ENCODE results near the gene ERBB4.

The ERBB4 gene

DNA sequence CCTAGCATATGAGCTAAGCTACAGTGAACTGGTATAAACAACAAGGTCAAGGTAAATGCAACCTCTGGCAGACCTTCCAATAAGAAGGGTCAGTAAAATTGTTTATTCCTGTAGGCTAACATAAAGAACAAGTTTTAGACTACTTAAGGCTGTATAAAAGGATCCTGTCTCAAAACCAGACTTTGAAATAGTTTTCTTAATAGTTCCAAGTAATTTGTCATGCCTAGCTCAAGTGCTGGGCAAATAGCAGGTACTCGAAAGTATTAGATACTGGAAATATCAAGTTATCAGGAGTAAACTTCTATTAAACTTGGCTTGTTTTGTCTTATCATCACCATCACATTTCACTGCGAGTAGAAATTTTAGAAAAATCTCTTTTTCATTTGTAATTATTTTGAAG, 1087.0 kb downstream of the ERBB4 start:
- no peak for DNase-seq (ENCODE audit: extremely low read depth in 1 of 2, low read depth in 1 of 2)

GRCh38 chr2:211449819-211450218, 1088.8 kb downstream of the ERBB4 start:
- no peak for DNase-seq (ENCODE audit: extremely low read depth in 1 of 2, low read depth in 1 of 2)

GRCh38 chr2:211447548-211447947, 1091.1 kb downstream of the ERBB4 start:
- no peak for DNase-seq (ENCODE audit: extremely low read depth in 1 of 2, low read depth in 1 of 2)

DNA sequence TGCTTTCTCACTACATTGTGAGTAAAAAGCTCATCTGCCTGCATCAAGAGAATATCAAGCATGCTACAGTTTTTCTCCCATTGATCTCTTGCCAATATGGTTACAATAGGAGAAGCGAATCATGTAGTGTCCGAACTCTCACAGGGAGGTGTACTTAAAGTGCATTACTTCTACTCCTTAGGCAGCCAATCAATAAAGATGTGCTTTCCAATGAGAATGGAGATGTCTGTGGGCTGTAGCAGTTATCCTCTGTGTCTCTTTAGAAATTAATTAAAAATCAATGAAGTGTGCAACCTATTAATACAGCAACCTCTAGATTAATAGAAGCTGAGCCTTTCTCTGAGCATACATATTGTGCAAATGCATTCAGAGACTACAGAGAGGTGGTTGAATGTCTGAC, 1098.5 kb downstream of the ERBB4 start:
- no peak for DNase-seq (ENCODE audit: extremely low read depth in 1 of 2, low read depth in 1 of 2)

DNA sequence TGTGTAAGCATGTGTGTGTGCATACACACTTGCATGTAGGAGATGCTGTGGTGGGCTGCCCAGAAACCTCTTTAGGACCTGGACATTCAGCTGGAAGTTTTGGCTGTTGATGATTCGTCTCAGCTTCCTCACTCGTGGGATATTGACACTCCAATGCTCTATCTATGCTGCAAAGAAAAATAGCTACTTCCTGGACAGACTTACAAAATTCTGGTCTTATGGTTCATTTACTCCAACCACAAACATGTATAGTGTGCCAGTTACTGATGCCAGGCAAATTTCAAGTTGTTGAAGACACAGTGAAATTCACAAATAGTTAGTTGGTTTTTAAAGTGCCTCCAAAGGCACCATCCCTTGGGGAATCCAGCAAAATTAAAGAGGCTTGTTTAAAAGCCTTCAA, 1099.6 kb downstream of the ERBB4 start:
- no peak for DNase-seq (ENCODE audit: extremely low read depth in 1 of 2, low read depth in 1 of 2)

GRCh38 chr2:211437396-211437795, 1101.2 kb downstream of the ERBB4 start:
- DNase-seq (ENCODE audit: extremely low read depth in 1 of 2, low read depth in 1 of 2), result no peak

- no peak for DNase-seq (ENCODE audit: extremely low read depth in 1 of 2, low read depth in 1 of 2)
Measured at GRCh38 chr2:211436182-211436581, 1102.4 kb downstream of the ERBB4 start.

- no peak for DNase-seq (ENCODE audit: extremely low read depth in 1 of 2, low read depth in 1 of 2)
Measured at GRCh38 chr2:211435331-211435730, 1103.3 kb downstream of the ERBB4 start.

DNA sequence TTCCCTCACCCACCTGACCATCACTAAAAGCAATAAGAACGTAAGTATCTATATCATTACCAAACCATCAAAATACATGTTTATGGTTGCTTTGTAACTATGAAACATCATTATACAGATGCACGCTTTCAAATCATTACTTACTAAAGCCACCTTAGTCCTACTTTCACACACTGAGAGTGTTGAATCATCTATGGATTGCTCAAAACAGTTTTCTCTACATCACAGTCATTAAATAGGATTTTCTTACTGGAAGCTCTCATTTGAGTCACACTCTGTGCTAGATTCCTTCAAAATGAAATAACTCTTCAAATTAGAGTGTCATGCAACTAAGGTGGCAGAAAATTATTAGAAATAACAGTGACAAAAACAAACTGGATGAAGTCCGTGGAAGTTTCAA, 1103.8 kb downstream of the ERBB4 start:
- DNase-seq (ENCODE audit: extremely low read depth in 1 of 2, low read depth in 1 of 2), result no peak

DNA sequence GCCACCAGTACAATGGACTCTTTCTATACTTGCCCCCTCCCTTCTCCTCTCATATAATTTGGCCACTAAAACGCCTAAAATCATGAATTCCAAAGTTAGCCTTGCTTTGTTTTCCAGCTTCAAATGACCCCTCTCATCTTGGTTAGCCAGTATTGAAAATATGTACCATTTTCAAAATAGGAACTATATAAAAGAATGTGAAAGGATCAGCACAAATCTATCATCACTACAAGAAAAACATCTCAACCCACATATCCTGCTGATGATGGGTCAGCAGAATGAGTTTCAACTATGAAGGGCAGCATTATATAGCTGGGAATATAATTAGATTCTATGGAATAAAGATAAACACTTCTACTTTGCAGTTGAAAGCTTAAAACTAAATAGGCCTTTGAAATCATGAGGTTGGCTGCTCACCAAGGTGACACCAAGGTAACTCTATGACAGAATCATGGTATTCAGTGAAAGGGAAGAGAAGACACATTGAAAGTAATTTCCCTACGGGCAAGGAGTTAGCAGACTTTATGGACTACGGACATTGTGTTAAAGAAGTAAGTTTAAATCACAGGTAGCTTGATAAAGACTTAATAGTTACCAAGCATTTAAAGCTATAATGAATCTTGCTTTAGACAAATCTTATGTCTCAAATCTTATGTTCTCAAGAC, 1109.2 kb downstream of the ERBB4 start:
- DNase-seq (ENCODE audit: extremely low read depth in 1 of 2, low read depth in 1 of 2), result no peak

DNA sequence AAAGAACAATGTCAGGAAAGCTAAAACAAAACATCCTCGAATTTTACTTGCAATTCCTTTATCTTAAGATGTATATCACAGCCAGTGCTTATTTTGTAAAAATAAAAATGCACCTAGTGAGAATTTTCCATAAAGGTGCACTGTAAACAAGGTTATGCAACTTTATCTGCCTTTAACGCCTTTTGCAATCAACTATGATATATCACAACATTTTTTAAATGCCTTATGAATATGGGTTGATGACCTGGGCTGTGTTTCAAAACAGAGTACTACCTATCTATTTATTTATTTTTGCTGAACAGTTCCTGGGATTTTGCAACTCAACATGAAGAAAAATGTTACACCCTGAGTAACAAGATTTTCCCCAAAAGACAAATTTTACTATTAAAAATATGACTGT, 1112.4 kb downstream of the ERBB4 start:
- DNase-seq (ENCODE audit: extremely low read depth in 1 of 2, low read depth in 1 of 2), result no peak

GRCh38 chr2:211423018-211423417, 1115.6 kb downstream of the ERBB4 start:
- DNase-seq (ENCODE audit: extremely low read depth in 1 of 2, low read depth in 1 of 2), result no peak

DNA sequence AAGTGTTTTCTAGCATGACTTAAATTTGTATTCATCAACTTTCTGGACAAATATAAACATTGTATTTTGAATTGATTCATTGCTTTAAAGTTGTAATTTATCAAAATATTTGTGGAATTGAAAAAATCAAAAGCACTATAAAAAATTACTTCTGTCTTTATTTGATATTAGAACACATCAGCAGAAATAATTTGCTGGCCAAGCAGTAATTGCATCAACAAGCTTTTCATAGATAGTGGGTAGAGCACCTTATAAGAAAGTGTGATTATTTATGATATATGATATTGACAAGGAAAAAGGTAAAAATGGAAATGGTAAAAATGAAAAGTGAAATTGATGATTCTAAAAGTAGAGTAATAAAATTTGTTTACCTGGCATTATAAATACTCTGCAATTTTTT, 1121.1 kb downstream of the ERBB4 start:
- no peak for DNase-seq (ENCODE audit: extremely low read depth in 1 of 2, low read depth in 1 of 2)

GRCh38 chr2:211416373-211416772, 1122.2 kb downstream of the ERBB4 start:
- DNase-seq (ENCODE audit: extremely low read depth in 1 of 2, low read depth in 1 of 2), result no peak

- no peak for DNase-seq (ENCODE audit: extremely low read depth in 1 of 2, low read depth in 1 of 2)
Measured at GRCh38 chr2:211413746-211414145, 1124.9 kb downstream of the ERBB4 start.

DNA sequence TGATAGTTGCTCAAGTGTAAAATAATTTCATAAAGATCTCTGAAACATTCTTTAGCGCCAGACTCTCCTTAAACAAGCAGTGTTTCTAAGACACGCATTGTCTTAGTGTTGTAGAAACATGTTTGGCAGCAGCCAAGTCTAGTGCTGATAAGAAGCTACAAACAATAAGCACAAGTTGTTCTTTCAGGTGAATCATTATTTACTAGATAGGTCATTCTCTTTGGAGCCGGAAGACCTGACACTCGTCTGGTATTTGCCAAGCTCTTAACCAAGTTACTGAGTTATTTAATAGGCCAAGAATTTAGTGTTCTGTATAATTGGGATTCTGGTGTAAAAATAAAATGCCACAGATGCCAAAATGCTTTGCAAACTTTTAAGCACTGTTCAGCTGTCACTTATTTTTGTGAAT, 1130.1 kb downstream of the ERBB4 start:
- no peak for DNase-seq (ENCODE audit: extremely low read depth in 1 of 2, low read depth in 1 of 2)

GRCh38 chr2:211407076-211407475, 1131.5 kb downstream of the ERBB4 start:
- DNase-seq (ENCODE audit: extremely low read depth in 1 of 2, low read depth in 1 of 2), result no peak

- DNase-seq (ENCODE audit: extremely low read depth in 1 of 2, low read depth in 1 of 2), result no peak
Measured at GRCh38 chr2:211405036-211405435, 1133.6 kb downstream of the ERBB4 start.

- DNase-seq (ENCODE audit: extremely low read depth in 1 of 2, low read depth in 1 of 2), result no peak
Measured at GRCh38 chr2:211404098-211404497, 1134.5 kb downstream of the ERBB4 start.

GRCh38 chr2:211401328-211401727, 1137.3 kb downstream of the ERBB4 start:
- DNase-seq (ENCODE audit: extremely low read depth in 1 of 2, low read depth in 1 of 2), result no peak

- DNase-seq (ENCODE audit: extremely low read depth in 1 of 2, low read depth in 1 of 2), result no peak
Measured at GRCh38 chr2:211397764-211398163, 1140.8 kb downstream of the ERBB4 start.

- DNase-seq (ENCODE audit: extremely low read depth in 1 of 2, low read depth in 1 of 2), result no peak
Measured at GRCh38 chr2:211396815-211397214, 1141.8 kb downstream of the ERBB4 start.

DNA sequence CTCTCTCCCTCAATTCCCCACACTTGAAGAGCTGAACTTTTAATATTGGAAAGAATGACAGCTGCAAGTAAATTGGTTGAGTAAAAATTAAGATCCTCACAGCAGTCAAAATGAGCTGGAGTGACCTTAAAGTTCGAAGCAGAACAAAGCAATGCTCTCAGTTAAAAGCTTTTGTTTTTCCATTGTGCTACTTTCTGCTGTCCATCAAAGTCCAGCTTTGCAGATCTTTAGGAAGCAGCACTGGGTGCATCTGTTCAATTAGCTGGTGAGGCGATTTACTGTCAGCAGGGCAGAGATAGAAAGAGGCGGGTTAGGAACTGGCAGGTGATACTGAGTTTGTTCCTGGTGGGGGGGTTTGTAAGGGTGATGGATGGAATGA, 1147.4 kb downstream of the ERBB4 start:
- DNase-seq (ENCODE audit: extremely low read depth in 1 of 2, low read depth in 1 of 2), result no peak
